ENCODE data around the gene STIMATE. TPM values are rescaled to one million over a fixed set of nuclear protein-coding genes. Genes with fewer than 3 reads are reported as not detected.

The STIMATE gene
- total RNA-seq, 4 donors from 2014 or later = 8.2 to 33.0 (median 16.4) TPM

GRCh38 chr3:52842424-52842823 lies 54.9 kb downstream of the STIMATE start:
- no peak overlapping the region for H3K27ac ChIP-seq
- DNase-seq = no peak
- WGBS, 2 donors (ENCODE audit: low coverage in 1 of 2) = 72% methylated on average over 7 of the region's 7 CpGs; no CpG with 5 or more reads in 1 of the 2 donors
- H3K9me3 ChIP-seq = no peaks in the 10 kb centered on the region
- no peak overlapping the region for H3K4me3 ChIP-seq
- TF ChIP-seq EP300 (IDR thresholded peaks at IDR 0.05; ENCODE audit: low read depth) = no peak
- TF ChIP-seq POLR2A (IDR thresholded peaks at IDR 0.05) = no peak
- no peak for TF ChIP-seq POLR2AphosphoS5 (IDR thresholded peaks at IDR 0.05)
- no peak for TF ChIP-seq CTCF (IDR thresholded peaks at IDR 0.05)
- intact Hi-C loops (cut with DNase I; ENCODE audit: low total_unique reads) = no loop called here
- in situ Hi-C loops (cut with MboI; ENCODE audit: low pct_ligation_motif_present in 1 of 4, low pct_unique_long_range_greater_than_20kb in 1 of 4, low sequenced_read_pairs in 3 of 4) = loop anchor here in 3 of 4 donors (10.0 to 25.0 kb wide), 3 partner anchors 222 to 245 kb away; no protein-coding TSS in a partner anchor
- H3K27me3 ChIP-seq = no peaks in the 10 kb centered on the region
- H3K4me1 ChIP-seq = peaks cover 0 to 25% (median 4%) of the 10 kb centered on the region in 4 donors
- H3K36me3 ChIP-seq = no peaks in the 10 kb centered on the region

- intact Hi-C loops (cut with DNase I; ENCODE audit: low total_unique reads) (no loop called here), in situ Hi-C loops (cut with MboI; ENCODE audit: low pct_ligation_motif_present in 1 of 4, low pct_unique_long_range_greater_than_20kb in 1 of 4, low sequenced_read_pairs in 3 of 4) (loop anchor here in 3 of 4 donors (10.0 to 25.0 kb wide), 3 partner anchors 223 to 245 kb away; no protein-coding TSS in a partner anchor)
- Histone ChIP-seq H3K4me1 (peaks cover 0 to 25% (median 4%) of the 10 kb centered on the region in 4 donors), H3K4me3 (no peak overlapping the region), H3K9me3 (no peaks in the 10 kb centered on the region), H3K27me3 (no peaks in the 10 kb centered on the region), H3K27ac (no peak overlapping the region), H3K36me3 (no peaks in the 10 kb centered on the region)
- TF ChIP-seq EP300 (IDR thresholded peaks at IDR 0.05; ENCODE audit: low read depth) (no peak), CTCF (IDR thresholded peaks at IDR 0.05) (no peak), POLR2AphosphoS5 (IDR thresholded peaks at IDR 0.05) (no peak), POLR2A (IDR thresholded peaks at IDR 0.05) (no peak)
- WGBS, 2 donors (ENCODE audit: low coverage in 1 of 2) = 78 to 87% methylated on average over 3 to 12 of the region's 12 CpGs
- DNase-seq = no peak
Observed at GRCh38 chr3:52841981-52842340, 55.4 kb downstream of the STIMATE start.

- no peaks in the 10 kb centered on the region for H3K36me3 ChIP-seq
- H3K9me3 ChIP-seq = no peaks in the 10 kb centered on the region
- H3K4me1 ChIP-seq = peaks cover 0 to 24% (median 4%) of the 10 kb centered on the region in 4 donors
- H3K27ac ChIP-seq = no peak overlapping the region
- intact Hi-C loops (cut with DNase I; ENCODE audit: low total_unique reads) (no loop called here), in situ Hi-C loops (cut with MboI; ENCODE audit: low pct_ligation_motif_present in 1 of 4, low pct_unique_long_range_greater_than_20kb in 1 of 4, low sequenced_read_pairs in 3 of 4) (loop anchor here in 3 of 4 donors (10.0 to 25.0 kb wide), 3 partner anchors 223 to 246 kb away; no protein-coding TSS in a partner anchor)
- WGBS, 2 donors (ENCODE audit: low coverage in 1 of 2) = 89 to 100% methylated on average over 1 to 12 of the region's 12 CpGs
- TF ChIP-seq POLR2AphosphoS5 (IDR thresholded peaks at IDR 0.05) = no peak
- no peak for TF ChIP-seq CTCF (IDR thresholded peaks at IDR 0.05)
- no peak for TF ChIP-seq POLR2A (IDR thresholded peaks at IDR 0.05)
- no peak for TF ChIP-seq EP300 (IDR thresholded peaks at IDR 0.05; ENCODE audit: low read depth)
- H3K4me3 ChIP-seq = no peak overlapping the region
- H3K27me3 ChIP-seq = no peaks in the 10 kb centered on the region
- DNase-seq = no peak
Observed at GRCh38 chr3:52841211-52841980, 56.0 kb downstream of the STIMATE start.

GRCh38 chr3:52839892-52840545 lies 57.3 kb downstream of the STIMATE start:
- no peaks in the 10 kb centered on the region for H3K36me3 ChIP-seq
- in situ Hi-C loops (cut with MboI; ENCODE audit: low pct_ligation_motif_present in 1 of 4, low pct_unique_long_range_greater_than_20kb in 1 of 4, low sequenced_read_pairs in 3 of 4) (loop anchor here in 3 of 4 donors (10.0 to 25.0 kb wide), 3 partner anchors 225 to 247 kb away; no protein-coding TSS in a partner anchor), intact Hi-C loops (cut with DNase I; ENCODE audit: low total_unique reads) (no loop called here)
- peaks cover 0 to 11% (median 4%) of the 10 kb centered on the region in 4 donors for H3K4me1 ChIP-seq
- no peak overlapping the region for H3K27ac ChIP-seq
- H3K9me3 ChIP-seq = no peaks in the 10 kb centered on the region
- 89 to 92% methylated on average over 12 to 23 of the region's 23 CpGs for WGBS, 2 donors (ENCODE audit: low coverage in 1 of 2)
- H3K27me3 ChIP-seq = no peaks in the 10 kb centered on the region
- H3K4me3 ChIP-seq = no peak overlapping the region
- TF ChIP-seq POLR2AphosphoS5 (IDR thresholded peaks at IDR 0.05) (no peak), CTCF (IDR thresholded peaks at IDR 0.05) (no peak), EP300 (IDR thresholded peaks at IDR 0.05; ENCODE audit: low read depth) (no peak), POLR2A (IDR thresholded peaks at IDR 0.05) (no peak)
- DNase-seq = no peak
